CD4-positive, alpha-beta T cell treated with Interleukin-17A for 1 hour (primary cell): ENCODE measurements around the gene IHH.

Source experiments
- DNase-seq: peaks from one replicate; pipeline ENCODE4 v3.0.0-alpha.2; 2020

IHH gene

DNA sequence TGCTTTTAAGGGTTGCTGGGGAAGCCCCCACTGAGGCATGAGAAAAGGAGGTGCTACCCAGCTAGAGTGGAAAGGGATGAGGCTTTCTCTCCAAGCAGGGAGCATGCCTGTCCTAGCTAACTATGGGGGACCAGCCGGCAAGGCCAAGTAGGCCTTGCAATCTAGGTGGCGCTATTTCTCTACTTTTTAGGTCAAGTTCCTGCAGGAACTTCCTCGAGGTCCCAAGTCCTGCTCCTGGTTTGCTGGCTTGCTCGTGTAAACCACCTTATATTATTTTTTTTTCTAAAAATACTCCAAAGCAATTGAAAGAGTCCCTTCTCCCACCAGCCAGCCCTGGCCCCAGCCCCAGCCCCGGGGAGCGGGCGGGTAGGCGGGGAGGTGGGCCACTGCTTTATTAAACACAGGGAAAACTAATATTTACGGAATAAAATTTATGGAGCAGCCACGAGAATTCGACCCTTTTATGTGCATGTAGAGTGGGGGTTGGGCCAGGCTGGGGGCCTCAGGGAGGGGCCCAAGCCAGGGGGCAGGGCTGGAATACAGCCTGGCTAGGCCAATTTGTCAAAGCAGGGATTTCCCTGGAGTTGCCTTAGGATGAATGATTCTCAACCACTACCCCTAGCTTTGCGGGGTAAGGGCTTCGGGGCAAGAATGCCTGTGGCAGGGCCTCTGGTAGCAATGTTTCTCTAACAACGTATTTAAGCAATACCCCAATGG, 12.8 kb upstream of the IHH start:
- DNase-seq, result peak; percentile 26

DNA sequence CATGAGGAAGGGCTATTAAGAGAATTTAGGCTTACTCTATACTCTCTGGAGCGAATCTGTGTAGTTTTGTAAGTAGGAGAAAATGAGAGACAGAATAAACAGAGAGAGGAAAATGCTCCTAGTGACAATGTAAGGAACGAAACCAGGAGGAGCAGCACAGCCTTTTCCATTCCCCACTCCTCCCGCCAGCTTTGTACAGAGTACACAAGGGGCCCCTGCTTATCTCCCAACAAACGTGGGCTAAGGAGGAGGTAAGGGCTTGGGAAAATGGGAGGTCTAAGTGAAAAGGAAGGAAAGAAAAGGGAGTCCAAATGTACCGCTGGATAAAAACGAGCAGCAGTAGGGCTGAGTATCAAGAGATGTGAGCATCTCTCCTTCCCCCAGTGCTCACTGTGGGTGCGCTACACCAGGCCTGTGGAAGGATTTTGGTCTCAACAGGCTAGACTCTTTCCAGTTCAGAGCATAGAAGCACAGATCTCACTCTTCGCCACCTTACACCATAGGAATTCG, 12.1 kb upstream of the IHH start:
- DNase-seq, result no peak

DNA sequence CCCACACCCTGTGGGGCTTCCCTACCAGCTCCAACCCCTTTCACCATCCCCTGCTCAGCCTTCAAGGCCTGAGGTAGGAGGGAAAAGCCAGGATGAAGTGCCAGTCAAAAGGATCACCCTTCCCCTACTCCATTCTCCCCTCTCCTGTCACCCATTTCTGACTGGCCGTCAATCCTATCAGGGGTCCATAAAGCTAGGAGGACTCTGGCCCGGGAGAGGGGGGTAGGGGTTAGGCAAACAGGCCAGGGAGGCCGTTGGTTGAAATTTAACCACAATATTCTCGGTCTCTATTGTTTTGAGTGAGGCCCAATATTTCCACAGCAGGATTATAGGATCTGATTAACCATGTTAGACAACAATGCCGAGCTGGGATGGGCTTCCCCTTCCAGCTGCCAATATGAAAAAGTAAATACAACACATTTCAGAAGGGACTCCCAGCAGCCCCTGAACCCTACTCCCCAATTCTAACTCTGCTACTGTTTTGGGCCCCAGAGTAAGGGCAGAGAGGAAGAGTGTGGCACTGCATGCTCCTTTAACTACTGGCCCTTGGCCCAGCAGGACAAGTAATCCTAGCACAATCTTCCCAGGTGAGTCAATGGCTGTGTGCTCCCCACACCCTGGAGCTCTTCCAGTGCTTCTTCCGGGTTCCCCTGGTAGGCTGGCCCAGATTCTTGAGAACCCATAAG, 10.6 kb upstream of the IHH start:
- DNase-seq, result no peak

DNA sequence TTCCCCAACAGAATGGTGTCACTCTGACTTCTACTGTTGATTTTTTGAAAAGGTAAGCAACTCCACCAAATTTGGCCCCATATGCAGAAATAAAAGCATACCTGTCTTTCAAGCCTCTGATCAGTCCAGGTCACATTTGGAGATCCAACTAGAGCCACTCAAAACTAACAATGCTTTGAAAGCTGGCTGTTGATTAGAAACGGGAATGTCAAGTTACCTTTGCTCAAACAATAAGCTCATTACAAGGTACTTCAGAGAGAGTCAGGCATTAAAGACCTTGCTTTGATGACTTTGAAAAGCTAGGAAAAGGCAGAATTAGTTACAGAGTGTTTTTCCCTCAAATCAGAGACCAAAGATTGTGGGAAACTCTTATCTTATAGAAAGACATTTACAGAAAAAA, 4.8 kb upstream of the IHH start:
- DNase-seq, result no peak

DNA sequence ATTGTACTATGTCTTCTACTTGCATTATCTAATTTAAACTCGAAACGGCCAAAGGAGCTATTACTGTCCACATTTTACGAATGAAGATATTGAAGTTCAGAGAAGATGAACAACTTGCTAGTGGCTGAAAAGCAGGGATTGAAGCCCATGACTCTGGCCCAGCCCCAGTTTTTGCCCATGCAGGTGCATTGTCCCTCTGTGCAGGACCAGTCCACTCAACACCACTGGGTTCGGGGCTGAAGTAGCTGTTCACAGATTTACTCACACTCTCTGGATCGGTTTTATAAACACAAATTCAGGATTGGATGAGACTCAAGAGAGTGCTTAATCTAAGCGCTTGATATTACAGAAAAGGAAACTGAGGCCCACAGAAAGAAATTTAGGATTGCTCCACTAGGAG, 1.4 kb upstream of the IHH start:
- DNase-seq, result no peak

DNA sequence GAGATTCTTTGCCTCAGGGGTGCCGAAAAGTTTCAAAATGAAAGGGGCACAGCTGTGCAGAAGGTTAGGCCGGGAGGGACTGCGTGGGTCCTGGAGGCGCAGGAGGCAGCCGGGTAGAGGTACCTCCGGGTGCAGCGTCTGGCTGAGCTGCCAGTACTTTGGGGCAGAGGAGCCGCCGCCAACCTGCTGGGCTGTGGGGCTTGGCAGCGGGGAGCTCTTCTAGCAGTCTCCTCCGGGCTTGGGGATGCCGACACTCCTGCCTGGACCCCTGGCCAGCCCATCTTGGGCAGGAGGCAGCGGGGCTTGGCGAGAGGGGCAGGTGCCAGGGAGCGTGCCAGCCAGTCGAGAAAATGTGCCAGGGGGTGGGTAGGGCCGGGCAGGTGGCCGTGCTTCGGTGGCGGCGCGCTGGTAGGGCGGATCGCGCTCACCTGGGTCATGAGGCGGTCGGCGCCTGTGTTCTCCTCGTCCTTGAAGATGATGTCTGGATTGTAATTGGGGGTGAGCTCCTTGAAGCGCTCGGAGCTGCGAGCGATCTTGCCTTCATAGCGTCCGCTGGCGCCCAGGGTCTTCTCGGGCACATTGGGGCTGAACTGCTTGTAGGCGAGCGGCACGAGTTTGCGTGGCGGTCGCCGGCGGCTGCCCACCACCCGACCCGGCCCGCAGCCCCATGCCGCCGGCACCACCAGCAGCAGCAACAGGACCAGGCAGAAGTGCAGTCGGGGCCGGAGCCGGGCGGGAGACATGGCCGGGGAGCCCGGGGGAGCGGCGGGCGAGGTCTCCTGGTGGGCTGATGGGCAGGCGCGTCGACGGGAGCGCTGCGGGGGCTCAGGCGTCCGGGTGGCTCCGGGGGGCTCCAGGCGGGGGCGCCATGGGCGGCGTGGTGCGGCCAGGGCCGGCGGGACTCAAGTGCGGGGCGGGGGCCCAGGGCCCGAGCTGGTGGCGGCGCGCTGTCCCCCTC, 717 bp downstream of the IHH start:
- DNase-seq, result no peak

DNA sequence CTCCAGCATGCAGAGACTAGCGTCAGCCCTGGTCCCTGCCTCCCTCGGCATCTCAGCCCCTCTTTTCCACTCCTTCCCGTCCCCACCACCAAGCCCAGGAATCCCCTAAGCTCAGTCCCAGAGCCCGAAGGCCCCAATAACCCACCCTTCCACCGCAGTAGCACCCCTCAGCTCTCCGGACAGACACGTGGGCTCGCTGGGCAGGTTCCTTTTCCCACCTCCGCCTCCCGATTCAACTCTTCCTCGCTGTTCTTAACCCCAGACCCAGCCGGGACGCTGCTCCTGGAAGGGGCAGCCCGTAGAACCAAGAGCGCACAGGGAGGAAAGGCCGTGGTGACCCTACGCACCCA, 1.4 kb downstream of the IHH start:
- no peak for DNase-seq

DNA sequence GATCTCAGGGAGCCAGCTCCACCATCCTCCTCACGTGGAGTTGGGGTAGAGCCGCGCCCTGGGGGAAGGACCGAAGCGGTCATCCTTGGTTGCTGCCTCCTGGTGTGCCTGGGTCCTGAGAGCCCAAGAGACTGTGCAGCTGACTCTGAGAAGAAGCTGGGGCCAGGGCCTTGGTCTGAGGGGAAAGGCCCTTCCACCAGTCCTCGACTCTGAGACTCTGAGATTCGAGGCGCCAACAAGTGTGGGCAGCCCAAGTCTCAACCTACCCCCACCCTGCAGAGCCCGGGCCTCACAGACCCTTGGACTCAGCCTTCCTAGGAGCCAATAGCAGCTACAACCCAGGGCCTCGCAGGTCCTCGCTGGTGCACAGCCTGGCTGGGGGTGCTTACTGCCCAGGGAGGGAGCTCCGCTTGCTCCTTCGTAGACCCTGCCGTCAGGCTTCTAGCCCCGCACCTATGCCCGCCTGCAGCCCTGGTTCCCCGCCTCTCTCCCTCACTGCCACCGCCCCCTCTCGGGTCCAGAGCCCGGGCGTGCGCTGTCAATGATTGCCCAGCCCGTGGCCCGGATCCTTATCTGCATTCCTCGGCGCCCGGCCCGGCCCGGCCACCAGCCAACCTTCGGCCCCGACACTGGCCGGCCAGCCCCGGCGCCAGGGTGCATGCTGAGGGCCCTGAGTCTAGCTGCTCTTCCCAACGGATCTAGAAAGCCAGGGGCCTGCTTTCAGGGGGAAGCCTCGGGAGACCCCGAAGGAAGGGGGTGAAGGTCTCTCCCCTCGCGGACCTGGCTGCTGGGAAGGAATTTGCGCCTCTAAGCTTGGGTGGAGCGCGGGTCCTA, 2.0 kb downstream of the IHH start:
- no peak for DNase-seq

DNA sequence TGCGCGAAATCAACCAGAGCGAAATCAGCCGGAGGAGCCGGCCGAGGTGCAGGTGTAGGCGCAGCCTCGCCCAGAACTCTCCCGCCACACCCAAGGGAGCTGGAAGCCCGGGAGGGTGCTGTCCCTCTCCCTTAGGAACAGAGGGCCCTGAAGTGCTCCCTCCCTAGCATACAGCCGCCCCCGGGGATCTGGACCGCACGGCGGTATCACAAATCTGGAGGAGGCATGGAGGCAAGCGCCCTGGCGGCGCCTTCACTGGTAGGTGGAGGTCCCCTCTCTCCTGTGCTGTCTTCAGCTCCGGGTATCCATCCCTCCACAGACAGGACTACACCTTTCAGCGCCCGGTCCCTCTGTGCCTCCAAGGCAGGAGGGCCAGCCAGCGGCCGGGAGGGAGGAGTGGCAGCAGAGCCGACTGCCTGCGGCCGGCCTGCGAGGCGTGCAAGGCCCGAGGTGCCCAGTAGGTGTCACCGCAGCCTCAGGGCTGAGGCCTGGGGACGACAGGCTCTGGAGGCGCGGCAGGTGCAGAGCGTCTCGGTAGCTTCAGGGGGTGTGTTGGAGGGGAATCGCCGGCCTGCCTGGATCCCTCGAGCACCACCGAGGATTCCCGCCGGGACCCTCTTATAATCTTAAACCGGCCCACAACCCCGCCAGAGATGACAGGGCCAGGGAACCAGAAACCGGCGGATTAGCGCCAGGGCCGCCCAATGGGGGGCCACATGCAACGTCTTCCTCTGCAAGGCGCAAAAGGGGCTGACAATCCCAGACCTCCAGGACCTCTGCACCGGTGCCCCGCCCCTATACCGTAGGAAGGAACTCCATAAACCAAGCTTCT, 2.8 kb downstream of the IHH start:
- peak; percentile 77 for DNase-seq

DNA sequence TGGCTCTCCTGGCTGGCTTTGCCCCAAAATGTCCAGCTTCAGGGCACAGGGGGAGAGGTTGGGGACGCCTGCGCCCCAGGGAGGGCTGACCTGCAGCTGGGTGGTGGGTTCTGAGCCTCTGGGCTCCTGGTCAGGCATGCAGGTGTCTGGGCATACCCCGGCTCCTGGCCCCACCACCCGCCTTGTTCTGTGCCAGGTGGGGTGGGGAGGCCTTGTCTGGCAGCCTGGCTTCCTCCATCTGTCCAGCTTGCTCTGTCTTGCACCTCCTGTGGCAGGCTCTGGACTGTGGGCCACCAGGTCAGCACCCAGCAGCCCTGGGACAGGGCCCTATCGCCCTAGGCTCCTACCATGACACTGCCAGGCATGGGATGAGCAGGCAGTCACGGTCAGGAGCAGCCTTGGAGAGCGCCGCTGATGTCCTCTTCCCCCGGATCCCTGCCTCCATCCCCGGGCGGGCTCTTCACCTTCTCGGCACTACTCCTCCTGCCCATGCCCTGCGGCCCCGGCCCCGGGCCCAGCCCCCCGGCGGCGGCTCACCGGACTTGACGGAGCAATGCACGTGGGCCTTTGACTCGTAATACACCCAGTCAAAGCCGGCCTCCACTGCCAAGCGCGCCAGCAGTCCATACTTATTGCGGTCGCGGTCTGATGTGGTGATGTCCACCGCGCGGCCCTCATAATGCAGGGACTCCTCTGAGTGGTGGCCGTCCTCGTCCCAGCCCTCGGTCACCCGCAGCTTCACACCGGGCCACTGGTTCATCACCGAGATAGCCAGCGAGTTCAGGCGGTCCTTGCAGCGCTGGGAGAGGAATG, 3.6 kb downstream of the IHH start:
- no peak for DNase-seq

DNA sequence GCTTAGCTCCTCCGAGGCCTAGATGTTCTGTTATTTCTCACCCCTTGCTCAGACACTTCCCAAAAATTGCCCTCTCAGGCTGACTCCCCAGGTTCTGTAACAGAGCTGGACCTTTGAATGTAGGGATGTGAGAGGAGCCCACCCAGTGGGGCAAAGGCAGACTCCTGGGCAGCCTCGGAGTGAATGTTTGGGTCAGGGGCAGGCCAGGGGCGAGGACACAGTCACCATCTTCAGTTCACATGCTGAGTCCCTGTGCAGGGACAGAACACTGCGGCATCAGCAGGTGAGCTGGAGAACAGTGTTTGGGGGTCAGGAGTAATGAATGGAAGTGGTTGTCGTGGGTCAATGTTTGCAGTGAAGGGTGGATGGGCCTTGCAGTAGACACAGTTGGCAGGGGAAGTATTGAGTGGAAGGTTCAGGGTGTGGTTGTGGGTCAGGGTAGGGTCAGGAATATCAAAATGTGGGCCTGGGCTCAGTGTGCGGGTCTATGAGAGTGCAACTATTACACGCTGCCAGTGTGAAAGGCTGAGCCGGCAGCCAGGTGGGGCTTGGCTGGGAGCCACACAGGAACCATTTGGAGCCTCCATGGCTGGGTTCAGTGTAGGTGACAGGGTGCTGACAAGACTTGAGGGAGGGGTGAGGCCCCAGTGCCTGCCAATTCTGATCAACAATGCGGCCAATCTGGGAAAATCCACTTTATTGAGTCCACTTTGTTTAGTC, 4.4 kb downstream of the IHH start:
- DNase-seq, result no peak

DNA sequence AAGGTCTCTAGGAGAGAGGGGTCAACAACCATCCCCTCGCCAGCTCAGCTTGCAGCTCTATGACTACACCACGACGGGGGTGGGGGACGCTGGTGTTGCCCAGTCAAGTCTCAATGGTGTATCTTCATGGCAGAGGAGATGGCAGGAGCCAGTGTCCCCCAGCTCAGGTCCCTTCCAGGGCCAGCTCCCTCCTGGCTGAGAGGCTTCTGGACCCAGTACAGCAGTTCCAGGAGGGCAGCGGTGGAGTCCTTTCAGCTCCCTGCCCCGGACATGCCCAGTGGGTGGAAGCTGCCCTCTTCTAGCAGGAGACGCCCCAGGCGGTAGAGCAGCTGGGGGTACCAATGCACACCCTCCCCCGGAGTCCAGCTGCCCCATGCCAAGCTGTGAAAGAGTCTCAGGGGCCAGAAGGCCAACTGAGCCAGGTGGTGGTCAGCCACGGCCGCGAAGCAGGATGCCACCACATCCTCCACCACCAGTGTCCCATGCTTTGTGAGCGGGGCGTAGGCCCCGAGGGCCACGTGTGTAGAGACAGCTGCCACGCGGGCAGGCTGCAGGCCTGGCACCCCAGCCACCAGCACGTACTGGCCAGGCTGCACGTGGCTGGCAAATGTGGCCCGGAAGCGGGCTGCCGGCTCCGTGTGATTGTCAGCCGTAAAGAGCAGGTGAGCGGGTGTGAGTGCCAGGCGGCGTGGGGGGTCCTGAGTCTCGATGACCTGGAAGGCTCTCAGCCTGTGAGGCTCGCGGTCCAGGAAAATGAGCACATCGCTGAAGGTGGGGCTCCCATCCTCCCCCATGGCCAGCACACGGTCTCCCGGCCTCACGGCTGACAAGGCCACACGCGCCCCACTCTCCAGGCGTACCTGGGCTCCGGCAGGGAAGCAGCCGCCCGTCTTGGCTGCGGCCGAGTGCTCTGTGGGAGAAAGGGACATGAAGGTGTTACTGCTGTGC, 5.5 kb downstream of the IHH start:
- DNase-seq, result no peak

DNA sequence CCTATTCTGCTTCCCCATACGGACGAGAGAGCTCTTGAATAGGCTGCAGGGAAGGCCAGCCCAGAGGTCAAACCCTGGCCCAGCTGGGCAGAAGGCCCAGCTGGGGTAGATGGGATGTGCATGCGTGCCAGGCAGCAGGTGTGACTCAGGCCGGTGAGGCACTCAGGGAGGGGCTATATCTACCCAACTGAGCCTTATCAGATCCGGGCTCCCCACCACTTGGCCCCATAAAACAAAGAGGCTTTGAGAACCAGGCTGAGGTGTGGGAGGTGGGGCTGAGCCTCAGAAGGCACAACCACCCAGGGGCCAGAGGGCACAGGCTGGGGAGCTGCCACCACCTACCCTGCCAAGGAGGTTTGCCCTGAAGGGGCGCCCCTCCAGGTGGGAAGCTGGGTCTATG, 11.4 kb downstream of the IHH start:
- no peak for DNase-seq

DNA sequence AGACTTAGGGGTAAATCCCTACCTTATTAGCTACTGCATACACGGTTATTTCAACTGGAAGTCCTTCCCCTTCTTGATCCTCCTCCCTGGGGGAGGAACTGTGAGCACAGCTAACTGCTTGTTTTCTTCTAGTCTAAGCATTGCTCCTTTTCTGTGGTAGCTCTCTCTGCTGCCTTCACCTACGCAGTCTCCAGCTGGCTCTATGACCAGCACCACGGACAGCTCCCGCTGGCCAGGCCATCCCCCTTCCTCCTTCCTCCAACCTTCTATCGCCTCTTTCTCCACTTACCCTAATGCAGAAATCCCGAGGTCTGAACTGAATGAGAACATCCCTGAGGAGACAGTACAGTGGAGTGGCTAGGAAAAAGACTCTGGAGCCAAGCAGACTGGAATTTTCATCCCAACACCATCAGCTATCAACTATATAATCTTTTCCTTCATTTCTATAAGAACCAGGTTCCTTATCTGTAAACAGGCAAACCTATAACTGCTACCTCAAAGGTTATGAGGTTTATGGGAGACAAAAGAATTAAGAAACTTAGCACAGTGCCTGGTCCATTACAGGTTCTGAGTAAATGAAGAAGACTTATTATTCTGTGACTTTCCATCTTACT, 14.7 kb downstream of the IHH start:
- DNase-seq, result no peak

DNA sequence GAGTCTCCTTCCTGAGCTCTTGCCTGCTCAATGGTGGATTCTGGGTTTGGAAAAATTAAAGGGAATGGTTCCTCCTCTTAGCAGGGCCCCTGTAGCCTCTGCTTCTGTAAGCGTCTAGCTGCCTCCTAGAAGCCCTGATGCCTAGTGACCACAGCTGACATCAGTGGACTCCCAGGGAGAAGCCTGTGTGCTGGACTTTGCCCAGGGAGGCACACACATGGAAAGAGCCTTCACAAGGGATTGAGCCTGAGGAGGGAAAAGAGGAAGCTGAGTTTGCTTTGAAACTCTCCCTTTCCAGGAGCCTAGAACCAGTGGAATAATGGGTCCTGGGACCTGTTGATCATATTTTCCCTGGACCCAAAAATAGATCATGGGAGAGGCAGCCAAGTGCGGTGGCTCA, 18.0 kb downstream of the IHH start:
- DNase-seq, result no peak

DNA sequence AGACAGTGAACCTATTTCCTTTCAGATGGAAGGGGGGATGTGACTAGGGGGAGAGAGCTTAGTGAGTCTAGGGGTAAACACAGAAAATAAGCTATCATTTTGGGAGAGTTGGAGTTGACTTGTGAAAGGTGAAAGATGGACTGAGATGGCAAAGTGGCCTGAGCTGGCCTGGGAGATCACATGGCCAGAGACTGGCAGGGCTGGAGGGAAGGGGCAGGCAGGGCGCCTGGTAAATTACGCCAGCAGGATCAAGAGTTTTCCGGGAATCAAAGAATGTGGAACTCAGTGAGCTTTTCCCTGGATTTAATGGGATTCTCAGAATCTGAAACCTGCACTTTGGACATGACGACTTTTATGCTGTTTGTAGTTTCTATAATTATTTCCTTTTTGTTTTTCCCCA, 18.6 kb downstream of the IHH start:
- no peak for DNase-seq

DNA sequence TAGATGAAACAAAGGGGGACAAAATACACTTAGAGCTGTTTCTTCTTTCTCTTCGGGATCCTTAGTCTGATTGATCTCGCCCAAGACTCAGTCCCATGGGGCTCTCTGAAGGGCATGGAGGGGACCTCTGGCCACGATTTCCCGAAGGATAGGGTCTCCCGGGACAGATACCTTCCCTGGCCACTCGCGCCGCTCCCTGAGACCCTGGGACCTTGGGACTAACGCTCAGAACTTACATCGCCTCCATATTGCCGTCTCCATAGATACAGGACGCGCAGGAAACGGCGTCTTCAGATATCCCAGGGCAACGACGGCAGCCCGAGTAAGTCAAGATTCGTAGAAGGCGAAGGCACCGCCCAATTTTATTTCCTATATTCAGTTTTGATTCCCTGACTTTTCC, 19.5 kb downstream of the IHH start, which contains the start of gene CFAP65:
CFAP65 (minus strand) TSS at position 265 of the 400 bp plus-strand sequence. CDS start 2,468 bp downstream, outside the sequence.
- DNase-seq, result peak; percentile 31

DNA sequence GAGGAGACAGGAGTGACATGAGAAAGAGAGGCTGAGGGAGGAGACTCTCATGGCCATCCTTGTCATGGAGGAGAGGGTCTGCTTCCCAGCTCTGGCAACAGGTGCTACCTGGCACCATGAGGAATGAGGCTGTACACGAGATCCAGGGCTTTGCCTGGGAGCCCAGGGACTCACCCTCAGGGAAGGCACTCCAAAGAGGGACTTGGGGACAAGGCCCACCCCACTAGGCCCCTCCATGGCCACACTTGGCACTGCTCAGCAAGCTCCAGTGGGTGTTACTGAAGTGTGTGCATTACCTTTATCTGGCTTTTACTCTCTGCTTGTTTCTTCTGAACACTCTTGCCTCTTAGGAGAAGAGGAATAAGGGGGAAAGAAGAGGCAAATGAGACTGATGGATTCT, 22.1 kb downstream of the IHH start:
- no peak for DNase-seq
